Right lobe of liver (tissue), 6 donors: Measurements from ENCODE around the gene KLK11. TPM values are rescaled to one million over a fixed set of nuclear protein-coding genes. Genes with fewer than 3 reads are reported as not detected.

Source experiments
- ATAC-seq, 4 donors: fragments of 200-7000 bp; cut with Tn5 transposase; one replicate each; pipeline ENCODE4 v1.9.1; 2020; ENCODE audit warnings: mild to moderate bottlenecking in 4 of 4, moderate library complexity in 4 of 4
- DNase-seq, 3 donors: peaks; one replicate each; pipeline ENCODE4 v3.0.0-alpha.2; 2020
- H3K27ac ChIP-seq, 3 donors: fragments of 200-600 bp; one replicate each; pipeline ENCODE4 v1.8.0; 2022
- H3K27me3 ChIP-seq, 2 donors: fragments of 200-600 bp; one replicate each; pipeline ENCODE4 v1.8.0; 2022
- H3K36me3 ChIP-seq, 4 donors: fragments of 200-600 bp; sonication (generic) in 1 of 4; one replicate each; pipeline versions ENCODE4 v1.5.1 to v1.8.0; 2017 to 2022; ENCODE audit warnings: control low read depth in 1 of 4
- H3K4me1 ChIP-seq, 4 donors: fragments of 200-600 bp; sonication (generic) in 1 of 4; one replicate each; pipeline versions ENCODE4 v1.5.1 to v1.8.0; 2017 to 2022; ENCODE audit warnings: control low read depth in 1 of 4
- H3K4me3 ChIP-seq, 3 donors: fragments of 200-600 bp; one replicate each; pipeline ENCODE4 v1.8.0; 2022
- H3K9me3 ChIP-seq, 4 donors: fragments of 200-600 bp; sonication (generic) in 1 of 4; one replicate each; pipeline versions ENCODE4 v1.5.1 to v1.8.0; 2017 to 2022; ENCODE audit warnings: control low read depth in 1 of 4
- CTCF ChIP-seq, 4 donors: fragments of 200-600 bp in 3 of 4; fragments of 450-650 bp in 1 of 4; IDR thresholded peaks; one replicate each; pipeline versions ENCODE4 v1.5.1 to v1.8.0; 2016 to 2022; ENCODE audit warnings: antibody characterized with exemption in 4 of 4, mild to moderate bottlenecking in 2 of 4
- POLR2A ChIP-seq: fragments of 450-650 bp; IDR thresholded peaks from one replicate; pipeline ENCODE4 v1.6.1; 2017; ENCODE audit warnings: antibody characterized with exemption, mild to moderate bottlenecking
- WGBS: methylation state at CpG from one replicate; pipeline ENCODE4 v1.1.6; 2018; ENCODE audit warnings: low coverage, low lambda C conversion rate; ENCODE audit not compliant: insufficient coverage; ENCODE audit errors: missing lambda C conversion rate; 5-methylcytosine and 5-hydroxymethylcytosine counted together
- intact Hi-C, 2 donors: fragments of 100-400 bp; cut with DNase I; formaldehyde crosslinking; loops; one replicate each; pipeline versions ENCODE4 v1.11.2 to v1.14.1; 2022
- total RNA-seq, 6 experiments: library from RNA; depleted of rRNA in 2 of 6; stranded (reverse); fragments of >200 nt in 2 of 6; fragmentation: NEBNext Ultra II Directional in 3 of 6; extraction: Animal tissue kit (Norgen Biotek cat#: 25700) in 3 of 6; gene quantifications; one replicate each; pipeline versions ENCODE4 v1.1.0 to v1.2.4, GENCODE V29; 2016 to 2023
- donor health status: DM: no; HTN: yes; CAD: no.
- donor health status: DM: no; HTN: no; CAD: no.
- donor health status: DM: no; HTN: no; CAD: no.
- donor health status: DM: no; HTN: yes; CAD: no.
- donor health status: DM: no; HTN: yes; CAD: no.

Gene KLK11
- total RNA-seq, 6 experiments from 2014 or later: not detected

GRCh38 chr19:51060973-51061372 lies 34.6 kb upstream of the KLK11 start:
- intact Hi-C loops: no loop called here
- H3K4me1 ChIP-seq: no peaks in the 10 kb centered on the region
- TF ChIP-seq CTCF (IDR thresholded peaks at IDR 0.05) (no peak), POLR2A (no peak)
- H3K27me3 ChIP-seq: peaks cover 0 to 4% of the 10 kb centered on the region in 2 donors
- 0% methylated on average over 1 of the region's 1 CpG for WGBS
- H3K4me3 ChIP-seq: no peak overlapping the region
- H3K9me3 ChIP-seq: no peaks in the 10 kb centered on the region
- no peak for DNase-seq
- no peak overlapping the region for H3K27ac ChIP-seq
- no peak for ATAC-seq
- no peaks in the 10 kb centered on the region for H3K36me3 ChIP-seq

GRCh38 chr19:51060336-51060735 lies 33.9 kb upstream of the KLK11 start:
- H3K4me1 ChIP-seq: no peaks in the 10 kb centered on the region
- H3K4me3 ChIP-seq: no peak overlapping the region
- TF ChIP-seq CTCF (IDR thresholded peaks at IDR 0.05) (no peak), POLR2A (no peak)
- ATAC-seq (no peak), DNase-seq (peak in 1 of 3 donors; percentile 36)
- 56% methylated on average over 4 of the region's 4 CpGs for WGBS
- H3K36me3 ChIP-seq: no peaks in the 10 kb centered on the region
- H3K27me3 ChIP-seq: peaks cover 0 to 4% of the 10 kb centered on the region in 2 donors
- no peaks in the 10 kb centered on the region for H3K9me3 ChIP-seq
- intact Hi-C loops: no loop called here
- no peak overlapping the region for H3K27ac ChIP-seq

GRCh38 chr19:51059715-51060114 lies 33.3 kb upstream of the KLK11 start:
- no peak overlapping the region for H3K4me3 ChIP-seq
- no peaks in the 10 kb centered on the region for H3K4me1 ChIP-seq
- DNase-seq (peak in 1 of 3 donors; percentile 32), ATAC-seq (no peak)
- H3K36me3 ChIP-seq: no peaks in the 10 kb centered on the region
- TF ChIP-seq CTCF (IDR thresholded peaks at IDR 0.05): no peak
- no peak for TF ChIP-seq POLR2A
- 100% methylated on average over 1 of the region's 7 CpGs for WGBS
- H3K27ac ChIP-seq: no peak overlapping the region
- intact Hi-C loops: no loop called here
- peaks cover 0 to 3% of the 10 kb centered on the region in 2 donors for H3K27me3 ChIP-seq
- H3K9me3 ChIP-seq: no peaks in the 10 kb centered on the region

- intact Hi-C loops: no loop called here
- H3K4me3 ChIP-seq: no peak overlapping the region
- ATAC-seq: no peak
- DNase-seq: no peak
- no peaks in the 10 kb centered on the region for H3K9me3 ChIP-seq
- no peak for TF ChIP-seq POLR2A
- no peak for TF ChIP-seq CTCF (IDR thresholded peaks at IDR 0.05)
- H3K27me3 ChIP-seq: no peaks in the 10 kb centered on the region
- H3K4me1 ChIP-seq: no peaks in the 10 kb centered on the region
- H3K27ac ChIP-seq: no peak overlapping the region
- H3K36me3 ChIP-seq: no peaks in the 10 kb centered on the region
Measured at GRCh38 chr19:51055866-51056265, 29.4 kb upstream of the KLK11 start.

- Histone ChIP-seq H3K27ac (no peak overlapping the region), H3K27me3 (no peaks in the 10 kb centered on the region), H3K9me3 (no peaks in the 10 kb centered on the region), H3K4me3 (no peak overlapping the region), H3K36me3 (no peaks in the 10 kb centered on the region), H3K4me1 (no peaks in the 10 kb centered on the region)
- DNase-seq (no peak), ATAC-seq (no peak)
- TF ChIP-seq CTCF (IDR thresholded peaks at IDR 0.05) (no peak), POLR2A (no peak)
- 6% methylated on average over 4 of the region's 4 CpGs for WGBS
- intact Hi-C loops: no loop called here
Measured at GRCh38 chr19:51047031-51047335, 20.6 kb upstream of the KLK11 start.
